B cell (primary cell): ENCODE results near the gene LSG1.

Experiments
- CTCF ChIP-seq: fragments of 200-600 bp; IDR thresholded peaks from one replicate; pipeline ENCODE4 v1.8.0; 2022; ENCODE audit warnings: antibody characterized with exemption, mild to moderate bottlenecking
- EZH2 ChIP-seq: IDR thresholded peaks from 2 replicates; pipeline ENCODE4 v1.6.1; 2012; ENCODE audit warnings: borderline replicate concordance, low read depth, mild to moderate bottlenecking, moderate library complexity, low read length; ENCODE audit not compliant: insufficient read depth, poor library complexity, severe bottlenecking

- TF ChIP-seq CTCF, result no peak
- no peak for TF ChIP-seq EZH2
Measured at GRCh38 chr3:194672876-194673275, 885 bp upstream of the LSG1 start.
